ENCODE measurements around the gene TEKT5.

TEKT5 gene

GRCh38 chr16:10606607-10607006 is 88.1 kb downstream of the TEKT5 start:
- DNase-seq, result no peak

DNA sequence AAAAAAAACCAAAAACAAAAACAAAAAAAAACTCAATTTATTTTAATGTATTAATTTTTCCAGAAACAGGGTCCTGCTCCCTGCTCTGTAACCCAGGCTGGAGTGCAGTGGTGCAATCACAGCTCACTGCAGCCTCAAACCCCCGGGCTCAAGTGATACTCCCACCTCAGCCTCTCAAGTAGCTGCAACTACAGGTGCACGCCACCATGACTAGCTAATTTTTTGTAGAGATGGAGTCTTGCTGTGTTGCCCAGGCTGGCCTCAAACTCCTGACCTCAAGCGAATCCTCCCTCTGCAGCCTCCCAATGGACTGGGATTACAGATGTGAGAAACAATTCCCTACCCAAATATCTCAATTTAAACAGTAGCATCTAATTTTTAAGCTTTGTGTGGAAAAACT is 89.1 kb downstream of the TEKT5 start:
- DNase-seq, result no peak

DNA sequence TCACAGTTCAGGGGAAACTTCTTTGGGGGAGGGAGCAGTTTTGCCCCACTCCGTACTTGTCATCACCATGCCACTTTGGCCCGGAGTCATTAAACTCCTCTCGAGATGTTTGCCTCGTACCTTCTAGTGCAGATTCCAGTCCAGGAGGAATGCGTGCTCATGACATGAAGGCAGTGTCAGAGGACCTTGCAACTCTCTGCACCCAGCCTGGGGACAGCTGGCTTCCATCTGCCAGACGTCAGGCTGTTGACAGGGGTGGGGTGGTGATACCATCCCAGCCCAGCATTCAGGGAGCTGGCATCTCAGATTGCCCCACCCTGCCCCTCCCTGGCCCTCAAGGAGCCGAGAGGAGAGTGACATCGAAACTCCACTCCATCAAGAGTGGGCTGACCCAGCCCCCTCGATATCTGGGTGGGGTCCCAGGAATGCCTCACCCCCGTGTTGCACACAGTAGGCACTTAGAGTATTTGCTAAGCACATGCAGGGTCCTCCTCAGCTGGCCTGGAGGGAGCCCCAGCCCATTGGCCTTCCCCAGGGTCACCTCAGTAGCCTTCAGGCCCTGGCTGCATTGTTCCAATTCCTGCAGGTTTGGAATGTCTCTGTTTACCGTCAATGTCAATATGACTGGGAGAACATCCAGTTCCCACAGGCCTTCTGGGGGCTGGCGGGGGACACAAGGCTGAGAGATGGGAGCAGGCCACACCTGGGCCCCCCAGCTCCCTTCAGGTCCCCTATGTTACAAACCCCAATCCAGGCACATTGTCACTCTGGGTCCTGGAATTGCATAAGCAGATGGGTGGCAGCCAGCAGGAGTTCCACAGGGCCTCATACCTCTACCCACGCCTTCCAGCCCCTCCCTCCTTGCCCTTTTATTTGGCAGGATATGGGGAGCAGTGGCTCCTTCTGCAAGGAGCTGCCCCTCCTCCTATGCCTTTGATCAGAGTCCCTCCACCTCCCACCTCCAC is 93.0 kb downstream of the TEKT5 start:
- no peak for DNase-seq

DNA sequence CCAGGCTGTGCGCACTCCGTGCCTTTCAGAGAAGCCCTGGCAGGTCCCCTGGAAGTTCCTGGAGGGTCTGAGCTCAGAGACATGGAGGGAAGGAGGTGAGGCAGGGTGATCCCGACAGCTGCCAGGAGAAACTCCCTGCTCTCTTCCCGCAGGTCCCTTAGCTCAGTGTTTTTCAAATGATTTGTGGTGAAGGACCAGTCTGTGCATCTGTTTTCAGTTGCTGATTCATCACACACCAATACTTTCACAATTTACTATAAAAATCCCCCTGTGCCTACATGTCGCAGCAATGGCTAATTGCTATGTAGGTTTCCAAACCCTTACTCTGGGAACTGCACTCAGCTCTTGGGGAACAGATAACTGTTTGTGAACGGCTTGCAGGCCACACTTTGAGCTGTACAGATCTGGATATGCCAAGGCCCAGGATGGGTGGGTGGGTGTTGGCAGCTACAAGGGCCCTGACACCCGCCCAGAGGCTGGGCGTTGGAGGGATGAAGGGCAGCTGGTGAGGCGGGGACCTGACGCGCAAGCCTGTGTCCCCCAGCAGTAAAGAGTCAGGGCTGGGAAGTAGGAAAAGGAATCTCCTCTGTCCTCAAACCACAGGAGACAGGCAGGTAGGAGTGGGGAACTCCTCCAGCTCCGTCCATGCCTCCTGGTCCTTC is 93.8 kb downstream of the TEKT5 start:
- no peak for DNase-seq

GRCh38 chr16:10599626-10600025 is 95.1 kb downstream of the TEKT5 start:
- no peak for DNase-seq

DNA sequence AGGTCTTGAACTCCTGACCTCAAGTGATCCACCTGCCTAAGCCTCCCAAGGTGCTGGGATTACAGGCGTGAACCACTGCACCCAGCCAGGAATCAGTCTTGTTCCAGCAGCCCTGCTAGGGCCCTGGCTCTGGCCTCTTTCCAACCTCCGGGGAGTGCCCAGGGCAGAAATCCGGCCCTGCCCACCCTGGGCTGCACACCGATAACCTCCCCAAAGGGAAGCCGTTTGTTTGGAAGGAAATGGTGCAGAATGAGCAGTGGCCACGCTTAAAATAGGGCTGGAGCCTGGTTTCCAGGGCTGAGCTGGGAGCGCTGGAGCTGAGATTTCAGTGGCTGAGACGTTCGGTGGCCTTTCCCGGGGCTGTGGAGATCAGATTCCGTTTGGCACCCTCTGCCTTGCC is 96.6 kb downstream of the TEKT5 start:
- DNase-seq, result no peak

- DNase-seq, result no peak
Measured at GRCh38 chr16:10597187-10597601, 97.5 kb downstream of the TEKT5 start.

GRCh38 chr16:10594312-10594950 is 100.3 kb downstream of the TEKT5 start:
- no peak for DNase-seq

- no peak for DNase-seq
Measured at GRCh38 chr16:10592611-10593010, 102.1 kb downstream of the TEKT5 start.

DNA sequence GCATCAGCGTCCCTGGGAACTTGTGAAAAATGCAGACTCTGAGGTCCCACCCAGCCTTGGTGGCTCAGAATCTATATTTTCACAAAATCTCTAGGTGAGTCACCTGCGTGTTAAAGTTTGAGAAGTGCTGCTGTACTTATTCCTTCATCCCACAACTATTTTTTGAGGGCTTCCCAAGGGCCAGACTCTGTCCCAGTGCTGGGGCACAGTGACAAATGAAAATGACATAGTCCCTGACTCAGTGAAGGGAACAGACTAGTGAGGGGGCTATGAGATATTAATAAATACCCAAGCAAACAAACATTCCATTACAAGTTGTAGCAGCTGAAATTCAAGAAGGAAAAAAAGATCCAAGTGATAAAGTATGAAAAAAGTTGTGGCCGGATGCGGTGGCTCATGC is 104.4 kb downstream of the TEKT5 start:
- no peak for DNase-seq

- no peak for DNase-seq
Measured at GRCh38 chr16:10589109-10589508, 105.6 kb downstream of the TEKT5 start.

DNA sequence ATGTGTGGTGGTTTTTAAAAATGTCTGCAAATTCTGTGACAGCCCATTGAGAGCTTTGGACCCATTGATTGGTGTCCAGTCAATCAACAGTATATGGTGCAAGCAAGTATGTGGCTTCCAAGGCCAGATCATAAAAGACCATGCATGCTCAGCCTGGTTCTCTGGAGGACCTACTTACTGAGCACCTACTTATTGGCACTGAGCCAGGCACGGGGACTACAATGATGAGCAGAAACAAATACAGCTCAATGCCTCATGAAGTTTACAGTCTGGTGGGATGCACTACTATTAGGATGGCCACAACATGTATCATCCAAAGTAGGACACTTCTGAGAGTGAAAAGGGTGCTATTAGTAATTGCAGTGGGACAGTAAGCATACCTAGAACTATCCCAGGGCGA is 107.1 kb downstream of the TEKT5 start:
- DNase-seq, result no peak

- no peak for DNase-seq
Measured at GRCh38 chr16:10584981-10585438, 109.7 kb downstream of the TEKT5 start.

DNA sequence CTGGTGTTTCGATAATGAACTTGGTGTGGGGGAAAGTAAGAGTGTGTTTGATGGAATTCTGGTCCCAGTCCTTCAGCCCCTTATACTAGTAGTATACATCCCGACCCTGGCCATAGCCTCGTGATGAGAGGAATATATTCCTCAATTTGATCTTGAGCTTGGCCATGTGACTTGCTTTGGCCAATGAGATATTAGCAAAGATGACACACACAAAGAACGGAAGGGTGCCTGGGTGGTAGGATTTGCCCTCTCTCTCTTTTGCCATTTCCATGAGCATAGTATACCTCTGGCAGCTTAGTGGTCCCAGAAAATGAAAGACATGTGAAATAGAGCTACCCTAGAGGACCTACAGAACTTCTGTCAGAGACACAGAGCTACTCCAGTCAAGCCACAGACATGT is 111.5 kb downstream of the TEKT5 start:
- DNase-seq, result no peak

DNA sequence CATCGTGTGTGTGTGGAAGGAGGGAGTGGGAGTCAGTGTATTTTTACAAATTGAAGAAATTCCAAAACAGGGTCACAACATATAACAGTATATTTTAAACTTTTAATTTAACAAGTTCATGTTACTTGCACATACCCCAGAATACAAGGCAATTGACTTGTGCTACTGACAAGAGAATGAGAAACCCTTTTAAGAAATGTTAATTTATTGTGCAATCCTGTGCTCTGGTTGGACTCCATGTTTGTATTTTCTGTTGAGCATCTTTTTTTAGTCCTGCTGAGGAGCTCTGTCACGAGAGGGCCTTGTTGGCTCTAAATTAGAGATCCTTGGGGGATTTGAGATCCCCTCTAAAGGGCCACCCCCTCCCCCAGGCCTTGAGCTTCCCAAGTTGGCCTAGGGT is 113.2 kb downstream of the TEKT5 start:
- DNase-seq, result no peak

GRCh38 chr16:10580883-10581247 is 113.9 kb downstream of the TEKT5 start:
- no peak for DNase-seq

GRCh38 chr16:10579965-10580882 is 114.5 kb downstream of the TEKT5 start, which contains the start of gene EMP2:
Gene EMP2, minus strand, starts transcription at chr16:10580598. Its CDS starts 32,981 bp downstream, at chr16:10547617.
- DNase-seq, result no peak

GRCh38 chr16:10579575-10579964 is 115.2 kb downstream of the TEKT5 start:
- DNase-seq, result no peak

DNA sequence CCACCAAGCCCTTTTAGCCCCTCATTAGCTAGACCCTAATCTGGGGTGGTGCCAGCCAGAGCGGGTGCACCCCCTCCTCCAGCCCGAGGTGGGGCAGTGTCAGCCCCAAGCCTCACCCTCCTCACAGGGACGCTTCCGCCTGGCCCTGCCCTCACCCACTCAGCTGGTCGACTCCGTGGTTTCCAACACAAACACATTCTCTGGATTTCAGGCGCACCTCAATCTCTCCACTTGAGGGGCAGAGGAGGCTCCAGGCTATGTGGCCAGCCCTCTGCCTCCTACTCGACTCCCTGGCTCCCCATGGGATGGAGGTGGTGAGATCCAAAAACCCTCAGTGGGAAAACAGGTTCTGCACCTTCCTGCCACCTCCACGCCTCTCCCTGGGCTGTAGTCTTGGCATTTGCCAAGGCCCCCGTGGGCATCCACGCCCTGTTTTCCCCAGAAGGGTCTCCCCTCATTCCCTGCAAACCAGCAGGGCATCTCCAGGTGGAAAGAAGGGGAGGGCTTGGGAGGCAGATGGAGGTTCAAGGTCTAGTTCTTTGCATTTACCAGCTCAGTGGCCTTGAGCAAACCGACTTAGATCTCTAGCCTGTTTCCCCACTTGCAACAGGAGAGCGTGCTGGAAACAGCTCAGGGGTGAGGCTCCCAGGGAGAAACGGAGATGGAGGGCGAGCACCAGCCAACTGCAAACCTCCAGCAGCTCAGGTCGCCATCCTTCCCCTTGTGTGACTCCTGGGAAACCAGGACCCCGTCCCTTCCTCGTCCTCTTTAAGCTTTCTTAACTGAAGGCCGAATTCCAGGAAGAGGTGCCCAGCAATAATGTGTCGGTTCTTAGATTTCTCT is 116.0 kb downstream of the TEKT5 start:
- DNase-seq, result no peak
